Measurements from ENCODE around the gene MYOM3.

DNA sequence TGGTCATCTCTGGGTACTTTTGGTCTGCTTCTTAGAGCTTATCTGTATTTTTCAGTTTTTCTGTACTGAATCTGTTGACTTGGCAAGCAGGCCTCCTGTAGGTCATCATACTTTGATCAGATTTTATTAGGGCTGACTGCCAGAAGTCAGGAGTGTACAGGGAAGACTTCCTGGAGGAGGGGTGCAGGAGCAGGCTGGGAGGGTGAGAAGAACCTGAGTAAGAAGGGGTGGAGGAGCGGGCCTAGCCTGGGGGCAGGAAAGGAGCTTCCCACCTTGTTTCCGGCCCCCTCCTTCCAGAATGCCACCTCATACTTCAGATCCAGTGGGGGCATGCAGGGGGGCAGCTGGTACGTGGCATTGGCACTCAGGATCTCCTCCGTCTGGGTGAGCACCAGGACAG lies 49.3 kb upstream of the MYOM3 start:
- TF ChIP-seq, protein P1, sequence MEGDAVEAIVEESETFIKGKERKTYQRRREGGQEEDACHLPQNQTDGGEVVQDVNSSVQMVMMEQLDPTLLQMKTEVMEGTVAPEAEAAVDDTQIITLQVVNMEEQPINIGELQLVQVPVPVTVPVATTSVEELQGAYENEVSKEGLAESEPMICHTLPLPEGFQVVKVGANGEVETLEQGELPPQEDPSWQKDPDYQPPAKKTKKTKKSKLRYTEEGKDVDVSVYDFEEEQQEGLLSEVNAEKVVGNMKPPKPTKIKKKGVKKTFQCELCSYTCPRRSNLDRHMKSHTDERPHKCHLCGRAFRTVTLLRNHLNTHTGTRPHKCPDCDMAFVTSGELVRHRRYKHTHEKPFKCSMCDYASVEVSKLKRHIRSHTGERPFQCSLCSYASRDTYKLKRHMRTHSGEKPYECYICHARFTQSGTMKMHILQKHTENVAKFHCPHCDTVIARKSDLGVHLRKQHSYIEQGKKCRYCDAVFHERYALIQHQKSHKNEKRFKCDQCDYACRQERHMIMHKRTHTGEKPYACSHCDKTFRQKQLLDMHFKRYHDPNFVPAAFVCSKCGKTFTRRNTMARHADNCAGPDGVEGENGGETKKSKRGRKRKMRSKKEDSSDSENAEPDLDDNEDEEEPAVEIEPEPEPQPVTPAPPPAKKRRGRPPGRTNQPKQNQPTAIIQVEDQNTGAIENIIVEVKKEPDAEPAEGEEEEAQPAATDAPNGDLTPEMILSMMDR (conservative IDR thresholded peaks at IDR 0.05; ENCODE audit: low read depth, low read length), result no peak
- TF ChIP-seq EZH2 (IDR thresholded peaks at IDR 0.05; ENCODE audit: borderline replicate concordance, low read depth, low read length, poor library complexity, severe bottlenecking), result no peak

All from A673 (cell line).